Upper lobe of right lung (tissue), 1 donor: ENCODE results near the gene PRR9. TPM values are rescaled to one million over a fixed set of nuclear protein-coding genes. Genes with fewer than 3 reads are reported as not detected.

Source experiments
- ATAC-seq: fragments of 200-7000 bp; cut with Tn5 transposase; one replicate; pipeline ENCODE4 v1.9.1; 2020; ENCODE audit warnings: mild to moderate bottlenecking, moderate library complexity
- DNase-seq: peaks from one replicate; pipeline ENCODE4 v3.0.0-alpha.2; 2020
- H3K27ac ChIP-seq: fragments of 200-600 bp; one replicate; pipeline ENCODE4 v1.8.0; 2022
- H3K27me3 ChIP-seq: fragments of 200-600 bp; one replicate; pipeline ENCODE4 v1.8.0; 2022; ENCODE audit warnings: mild to moderate bottlenecking
- H3K36me3 ChIP-seq: fragments of 200-600 bp; one replicate; pipeline ENCODE4 v1.8.0; 2022
- H3K4me1 ChIP-seq: fragments of 200-600 bp; one replicate; pipeline ENCODE4 v1.8.0; 2022
- H3K4me3 ChIP-seq: fragments of 200-600 bp; one replicate; pipeline ENCODE4 v1.8.0; 2022; ENCODE audit warnings: mild to moderate bottlenecking
- H3K9me3 ChIP-seq: fragments of 200-600 bp; one replicate; pipeline ENCODE4 v1.8.0; 2022
- CTCF ChIP-seq: fragments of 200-600 bp; IDR thresholded peaks from one replicate; pipeline ENCODE4 v1.8.0; 2022; ENCODE audit warnings: antibody characterized with exemption
- intact Hi-C: fragments of 100-400 bp; cut with DNase I; formaldehyde crosslinking; loops from one replicate; pipeline ENCODE4 v1.11.0; 2022
- total RNA-seq: library from RNA; stranded (reverse); fragmentation: NEBNext Ultra II Directional; extraction: Animal tissue kit (Norgen Biotek cat#: 25700); gene quantifications from one replicate; pipeline ENCODE4 v1.2.1, GENCODE V29; 2021
- donor health status: DM: no; HTN: yes; CAD: no; lungs with severe emphysema.

PRR9 gene
- total RNA-seq, 1 donor from 2014 or later = not detected

- intact Hi-C loops = no loop called here
- no peak for TF ChIP-seq CTCF
- Histone ChIP-seq H3K4me1 (no peaks in the 10 kb centered on the region), H3K4me3 (no peak overlapping the region), H3K27ac (no peak overlapping the region), H3K9me3 (no peaks in the 10 kb centered on the region), H3K27me3 (peaks cover 11% of the 10 kb centered on the region), H3K36me3 (no peaks in the 10 kb centered on the region)
- ATAC-seq (no peak), DNase-seq (no peak)
These were observed 34.2 kb downstream of the PRR9 start for GRCh38 chr1:153251562-153251961.

GRCh38 chr1:153251988-153252387 lies 34.6 kb downstream of the PRR9 start:
- no peak for ATAC-seq
- intact Hi-C loops = no loop called here
- TF ChIP-seq CTCF = no peak
- Histone ChIP-seq H3K9me3 (no peaks in the 10 kb centered on the region), H3K4me3 (no peak overlapping the region), H3K4me1 (no peaks in the 10 kb centered on the region), H3K27ac (no peak overlapping the region), H3K36me3 (no peaks in the 10 kb centered on the region), H3K27me3 (peaks cover 11% of the 10 kb centered on the region)
- DNase-seq = no peak

- H3K27me3 ChIP-seq = peaks cover 4% of the 10 kb centered on the region
- no peaks in the 10 kb centered on the region for H3K4me1 ChIP-seq
- H3K4me3 ChIP-seq = no peak overlapping the region
- ATAC-seq (no peak), DNase-seq (no peak)
- no peak for TF ChIP-seq CTCF
- H3K27ac ChIP-seq = no peak overlapping the region
- intact Hi-C loops = no loop called here
- no peaks in the 10 kb centered on the region for H3K36me3 ChIP-seq
- no peaks in the 10 kb centered on the region for H3K9me3 ChIP-seq
These were observed 35.7 kb downstream of the PRR9 start for GRCh38 chr1:153253076-153253475.

GRCh38 chr1:153253693-153254092 lies 36.3 kb downstream of the PRR9 start:
- H3K9me3 ChIP-seq = no peaks in the 10 kb centered on the region
- ATAC-seq = no peak
- H3K4me3 ChIP-seq = no peak overlapping the region
- no peak overlapping the region for H3K27ac ChIP-seq
- intact Hi-C loops = no loop called here
- no peak for DNase-seq
- H3K36me3 ChIP-seq = no peaks in the 10 kb centered on the region
- no peaks in the 10 kb centered on the region for H3K27me3 ChIP-seq
- H3K4me1 ChIP-seq = no peaks in the 10 kb centered on the region
- TF ChIP-seq CTCF = no peak

- Histone ChIP-seq H3K4me3 (no peak within 1 kb of the TSS), H3K27me3 (peaks cover 25% of the 10 kb centered on the region), H3K36me3 (no peaks in the 10 kb centered on the region), H3K9me3 (no peaks in the 10 kb centered on the region), H3K4me1 (peaks cover 9% of the 10 kb centered on the region), H3K27ac (no peak within 1 kb of the TSS)
- intact Hi-C loops = no loop called here
- ATAC-seq (no peak), DNase-seq (no peak)
- no peak for TF ChIP-seq CTCF
These were observed 42.0 kb downstream of the PRR9 start, which contains the start of gene LORICRIN for GRCh38 chr1:153259387-153259786. Gene LORICRIN, plus strand, starts transcription at chr1:153259687. Its CDS starts 1,263 bp downstream, at chr1:153260950.
